ENCODE measurements around the gene PLEKHA1.

- TF ChIP-seq CTCF (IDR thresholded peaks at IDR 0.05; ENCODE audit: low read length) (no peak), EZH2 (IDR thresholded peaks at IDR 0.05; ENCODE audit: borderline replicate concordance, low read length) (no peak)
Measured at GRCh38 chr10:122464250-122464510, 89.7 kb downstream of the PLEKHA1 start.

Data from OCI-LY1 (cell line).